ENCODE results near the gene DUOXA1. TPM values are rescaled to one million over a fixed set of nuclear protein-coding genes. Genes with fewer than 3 reads are reported as not detected.

The DUOXA1 gene
- total and polyA plus RNA-seq, 2 donors (not counting 1 experiment from before 2014, with no cell fraction given): 0.03 to 0.74 TPM

GRCh38 chr15:45168751-45169551 lies 39.3 kb upstream of the DUOXA1 start:
- DNase-seq (peak; percentile 22), ATAC-seq (ENCODE audit: low read depth) (no peak)
- H3K79me2 ChIP-seq (ENCODE audit: control insufficient read depth, insufficient read depth, low read length): peaks cover 18% of the 10 kb centered on the region
- H3K9me3 Mint-ChIP-seq (ENCODE audit: insufficient read depth): no peaks in the 10 kb centered on the region
- H3K27ac Mint-ChIP-seq: peak overlapping the region; percentile 86
- intact Hi-C loops (cut with micrococcal nuclease): no loop called here
- WGBS (ENCODE audit: insufficient coverage): 90% methylated on average over 4 of the region's 9 CpGs
- TF ChIP-seq, protein P1, sequence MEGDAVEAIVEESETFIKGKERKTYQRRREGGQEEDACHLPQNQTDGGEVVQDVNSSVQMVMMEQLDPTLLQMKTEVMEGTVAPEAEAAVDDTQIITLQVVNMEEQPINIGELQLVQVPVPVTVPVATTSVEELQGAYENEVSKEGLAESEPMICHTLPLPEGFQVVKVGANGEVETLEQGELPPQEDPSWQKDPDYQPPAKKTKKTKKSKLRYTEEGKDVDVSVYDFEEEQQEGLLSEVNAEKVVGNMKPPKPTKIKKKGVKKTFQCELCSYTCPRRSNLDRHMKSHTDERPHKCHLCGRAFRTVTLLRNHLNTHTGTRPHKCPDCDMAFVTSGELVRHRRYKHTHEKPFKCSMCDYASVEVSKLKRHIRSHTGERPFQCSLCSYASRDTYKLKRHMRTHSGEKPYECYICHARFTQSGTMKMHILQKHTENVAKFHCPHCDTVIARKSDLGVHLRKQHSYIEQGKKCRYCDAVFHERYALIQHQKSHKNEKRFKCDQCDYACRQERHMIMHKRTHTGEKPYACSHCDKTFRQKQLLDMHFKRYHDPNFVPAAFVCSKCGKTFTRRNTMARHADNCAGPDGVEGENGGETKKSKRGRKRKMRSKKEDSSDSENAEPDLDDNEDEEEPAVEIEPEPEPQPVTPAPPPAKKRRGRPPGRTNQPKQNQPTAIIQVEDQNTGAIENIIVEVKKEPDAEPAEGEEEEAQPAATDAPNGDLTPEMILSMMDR (IDR thresholded peaks at IDR 0.05): no peak
- TF ChIP-seq EZH2 (IDR thresholded peaks at IDR 0.05; ENCODE audit: borderline replicate concordance, insufficient read depth, low read depth, low read length, poor library complexity, severe bottlenecking): no peak
- peak overlapping the region; percentile 24 to 96 for H3K27ac ChIP-seq (ENCODE audit: low read length in 2 of 2)
- CTCF ChIA-PET: interaction anchor here (0.7 to 8.5 kb wide), 12 partner anchors 8 to 445 kb away, joined by 3 to 128 read pairs (median 6); partner anchors contain the start of gene SHF
- no peaks in the 10 kb centered on the region for H4K20me1 ChIP-seq (ENCODE audit: control insufficient read depth, insufficient read depth, low read length, poor library complexity, severe bottlenecking)
- H3K9ac ChIP-seq (ENCODE audit: low read length): no peak overlapping the region
- H2AFZ ChIP-seq (ENCODE audit: insufficient read depth, low read depth, low read length, poor library complexity, severe bottlenecking): peak overlapping the region; percentile 47
- H3K4me3 Mint-ChIP-seq: peak overlapping the region; percentile 11
- no peaks in the 10 kb centered on the region for H3K9me3 ChIP-seq (ENCODE audit: control extremely low read depth in 1 of 3, control insufficient read depth in 2 of 3, insufficient read depth in 1 of 3, low read length in 2 of 3)
- H3K4me1 Mint-ChIP-seq: peaks cover 27% of the 10 kb centered on the region
- no peaks in the 10 kb centered on the region for H3K27me3 ChIP-seq (replicated peaks in 1 of 4; ENCODE audit: control extremely low read depth in 1 of 4, control insufficient read depth in 3 of 4, insufficient read depth in 4 of 4, low read length in 3 of 4)
- H3K27me3 Mint-ChIP-seq: no peaks in the 10 kb centered on the region
- POLR2A ChIA-PET: interaction anchor here (1.5 to 2.9 kb wide), 2 partner anchors 19 to 30 kb away, joined by 4 to 28 read pairs; partner anchors contain the start of gene SHF
- peaks cover 12 to 36% of the 10 kb centered on the region in 2 donors for H3K4me1 ChIP-seq (ENCODE audit: control insufficient read depth in 2 of 2, insufficient read depth in 2 of 2, low read length in 2 of 2)
- no peaks in the 10 kb centered on the region for H3K36me3 ChIP-seq (replicated peaks in 1 of 2; ENCODE audit: control extremely low read depth in 1 of 2, control insufficient read depth in 1 of 2, extremely low read depth in 1 of 2, insufficient read depth in 2 of 2, low read length in 1 of 2)
- H3K4me3 ChIP-seq (ENCODE audit: control extremely low read depth in 1 of 5, extremely low read depth in 1 of 5, insufficient read depth in 1 of 5, low read depth in 2 of 5, low read length in 4 of 5): no peak overlapping the region
- H3K4me2 ChIP-seq (replicated peaks; ENCODE audit: low read depth, low read length, poor library complexity, severe bottlenecking): no peak overlapping the region

DNA sequence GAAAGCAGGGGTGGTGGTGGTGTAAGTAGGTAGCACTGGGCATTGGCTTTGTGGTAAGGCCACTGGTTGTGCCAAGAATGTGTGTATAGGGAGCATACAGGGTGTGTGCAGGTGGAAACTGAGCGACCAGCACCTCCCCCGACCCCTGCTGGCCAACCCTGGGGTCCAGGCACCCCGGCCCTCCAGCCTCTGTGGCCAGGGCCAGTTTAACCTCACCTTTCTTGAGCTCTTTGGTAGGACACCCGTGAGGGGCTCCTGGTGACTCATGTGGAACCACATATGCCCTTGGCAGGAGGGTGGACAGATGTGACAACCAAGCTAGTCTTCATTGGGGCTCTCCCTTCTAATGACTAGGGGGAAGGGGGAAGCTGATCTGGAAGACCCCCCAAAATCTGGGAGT lies 38.6 kb upstream of the DUOXA1 start:
- H3K4me1 ChIP-seq (ENCODE audit: control insufficient read depth in 2 of 2, insufficient read depth in 2 of 2, low read length in 2 of 2): peaks cover 12 to 38% of the 10 kb centered on the region in 2 donors
- ChIA-PET CTCF (interaction anchor here (1.1 to 8.5 kb wide), 13 partner anchors 9 to 445 kb away, joined by 3 to 128 read pairs (median 6); a partner anchor contains a TSS), POLR2A (interaction anchor here (0.6 to 2.9 kb wide), 3 partner anchors 20 to 417 kb away, joined by 3 to 28 read pairs (median 4); partner anchors contain the start of gene SHF)
- H3K9ac ChIP-seq (ENCODE audit: low read length): no peak overlapping the region
- H3K4me3 ChIP-seq (ENCODE audit: control extremely low read depth in 1 of 5, extremely low read depth in 1 of 5, insufficient read depth in 1 of 5, low read depth in 2 of 5, low read length in 4 of 5): no peak overlapping the region
- H3K27ac ChIP-seq (ENCODE audit: low read length in 2 of 2): peak overlapping the region in 1 of 2 donors; percentile 96
- H3K27me3 ChIP-seq (replicated peaks in 1 of 4; ENCODE audit: control extremely low read depth in 1 of 4, control insufficient read depth in 3 of 4, insufficient read depth in 4 of 4, low read length in 3 of 4): no peaks in the 10 kb centered on the region
- no peak for ATAC-seq (ENCODE audit: low read depth)
- no peaks in the 10 kb centered on the region for H3K27me3 Mint-ChIP-seq
- no peak overlapping the region for H3K4me2 ChIP-seq (replicated peaks; ENCODE audit: low read depth, low read length, poor library complexity, severe bottlenecking)
- peak overlapping the region; percentile 86 for H3K27ac Mint-ChIP-seq
- no peaks in the 10 kb centered on the region for H3K9me3 Mint-ChIP-seq (ENCODE audit: insufficient read depth)
- no peaks in the 10 kb centered on the region for H3K36me3 ChIP-seq (replicated peaks in 1 of 2; ENCODE audit: control extremely low read depth in 1 of 2, control insufficient read depth in 1 of 2, extremely low read depth in 1 of 2, insufficient read depth in 2 of 2, low read length in 1 of 2)
- peaks cover under 1% of the 10 kb centered on the region for H4K20me1 ChIP-seq (ENCODE audit: control insufficient read depth, insufficient read depth, low read length, poor library complexity, severe bottlenecking)
- H3K4me3 Mint-ChIP-seq: no peak overlapping the region
- H3K79me2 ChIP-seq (ENCODE audit: control insufficient read depth, insufficient read depth, low read length): peaks cover 25% of the 10 kb centered on the region
- H3K9me3 ChIP-seq (ENCODE audit: control extremely low read depth in 1 of 3, control insufficient read depth in 2 of 3, insufficient read depth in 1 of 3, low read length in 2 of 3): no peaks in the 10 kb centered on the region
- peak; percentile 29 for DNase-seq
- H3K4me1 Mint-ChIP-seq: peaks cover 27% of the 10 kb centered on the region
- H2AFZ ChIP-seq (ENCODE audit: insufficient read depth, low read depth, low read length, poor library complexity, severe bottlenecking): no peak overlapping the region
- intact Hi-C loops (cut with micrococcal nuclease): no loop called here
- no peak for TF ChIP-seq EZH2 (IDR thresholded peaks at IDR 0.05; ENCODE audit: borderline replicate concordance, insufficient read depth, low read depth, low read length, poor library complexity, severe bottlenecking)
- TF ChIP-seq, protein P1 (IDR thresholded peaks at IDR 0.05): no peak
- 93% methylated on average over 4 of the region's 4 CpGs for WGBS (ENCODE audit: insufficient coverage)
